ENCODE results near the gene RGS6. TPM values are rescaled to one million over a fixed set of nuclear protein-coding genes. Genes with fewer than 3 reads are reported as not detected.

Gene RGS6
- total RNA-seq, 2 donors from 2014 or later, result 1.4 to 4.7 TPM

DNA sequence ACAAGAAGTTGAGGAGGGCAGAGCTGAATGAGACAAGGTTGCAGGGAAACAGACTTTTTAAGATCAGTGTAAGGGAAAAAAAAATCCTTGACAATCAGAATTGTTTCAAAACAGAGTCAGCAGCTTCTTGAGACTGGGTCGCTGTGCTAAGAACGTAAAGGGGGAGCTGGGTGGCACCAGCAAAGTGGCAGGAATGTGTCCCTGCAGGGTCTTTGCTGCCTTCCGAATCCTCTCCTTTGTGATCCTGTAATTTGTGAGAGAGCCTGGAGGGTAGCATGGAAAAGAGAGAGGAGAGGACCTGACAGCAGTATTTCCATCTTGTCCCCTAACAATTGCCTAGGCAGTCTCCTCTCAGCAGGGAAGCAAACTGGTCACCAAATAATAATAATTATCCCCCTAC lies 472.8 kb downstream of the RGS6 start:
- no peaks in the 10 kb centered on the region for H3K27me3 ChIP-seq (replicated peaks; ENCODE audit: insufficient read depth)
- ATAC-seq (ENCODE audit: insufficient number of reproducible peaks, low FRiP score, low read depth) (no peak), DNase-seq (ENCODE audit: low spot score) (no peak)
- no peaks in the 10 kb centered on the region for H3K9me3 ChIP-seq
- H3K27ac ChIP-seq, result no peak overlapping the region
- no peaks in the 10 kb centered on the region for H3K4me1 ChIP-seq (ENCODE audit: control insufficient read depth in 1 of 2, low read depth in 2 of 2)
- no peak overlapping the region for H3K4me3 ChIP-seq
- TF ChIP-seq, protein P1, sequence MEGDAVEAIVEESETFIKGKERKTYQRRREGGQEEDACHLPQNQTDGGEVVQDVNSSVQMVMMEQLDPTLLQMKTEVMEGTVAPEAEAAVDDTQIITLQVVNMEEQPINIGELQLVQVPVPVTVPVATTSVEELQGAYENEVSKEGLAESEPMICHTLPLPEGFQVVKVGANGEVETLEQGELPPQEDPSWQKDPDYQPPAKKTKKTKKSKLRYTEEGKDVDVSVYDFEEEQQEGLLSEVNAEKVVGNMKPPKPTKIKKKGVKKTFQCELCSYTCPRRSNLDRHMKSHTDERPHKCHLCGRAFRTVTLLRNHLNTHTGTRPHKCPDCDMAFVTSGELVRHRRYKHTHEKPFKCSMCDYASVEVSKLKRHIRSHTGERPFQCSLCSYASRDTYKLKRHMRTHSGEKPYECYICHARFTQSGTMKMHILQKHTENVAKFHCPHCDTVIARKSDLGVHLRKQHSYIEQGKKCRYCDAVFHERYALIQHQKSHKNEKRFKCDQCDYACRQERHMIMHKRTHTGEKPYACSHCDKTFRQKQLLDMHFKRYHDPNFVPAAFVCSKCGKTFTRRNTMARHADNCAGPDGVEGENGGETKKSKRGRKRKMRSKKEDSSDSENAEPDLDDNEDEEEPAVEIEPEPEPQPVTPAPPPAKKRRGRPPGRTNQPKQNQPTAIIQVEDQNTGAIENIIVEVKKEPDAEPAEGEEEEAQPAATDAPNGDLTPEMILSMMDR (IDR thresholded peaks at IDR 0.05), result no peak
- H3K36me3 ChIP-seq, result no peaks in the 10 kb centered on the region

DNA sequence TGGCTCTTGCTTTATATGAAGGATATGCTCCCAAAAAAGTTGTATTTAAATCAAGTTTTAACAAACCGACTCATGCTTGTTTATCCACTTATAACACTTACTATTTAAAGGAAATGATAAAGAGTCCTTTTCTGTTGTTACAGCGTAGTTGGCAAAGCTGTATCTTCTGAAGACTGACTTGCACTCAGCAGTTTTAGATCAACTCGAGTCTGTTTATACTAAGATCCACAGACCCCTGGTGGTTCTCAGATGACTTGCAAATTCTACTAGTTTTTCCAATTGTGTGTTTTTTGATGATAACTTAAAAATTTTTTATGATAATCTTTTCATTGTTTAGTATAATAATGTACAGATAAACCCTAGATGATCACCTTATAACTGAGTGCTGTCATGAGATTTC lies 475.8 kb downstream of the RGS6 start:
- Histone ChIP-seq H3K27ac (no peak overlapping the region), H3K4me1 (ENCODE audit: control insufficient read depth in 1 of 2, low read depth in 2 of 2) (no peaks in the 10 kb centered on the region), H3K27me3 (replicated peaks; ENCODE audit: insufficient read depth) (no peaks in the 10 kb centered on the region), H3K36me3 (no peaks in the 10 kb centered on the region), H3K9me3 (no peaks in the 10 kb centered on the region), H3K4me3 (no peak overlapping the region)
- TF ChIP-seq, protein P1 (IDR thresholded peaks at IDR 0.05), result no peak
- no peak for DNase-seq (ENCODE audit: low spot score)
- ATAC-seq (ENCODE audit: insufficient number of reproducible peaks, low FRiP score, low read depth), result no peak

DNA sequence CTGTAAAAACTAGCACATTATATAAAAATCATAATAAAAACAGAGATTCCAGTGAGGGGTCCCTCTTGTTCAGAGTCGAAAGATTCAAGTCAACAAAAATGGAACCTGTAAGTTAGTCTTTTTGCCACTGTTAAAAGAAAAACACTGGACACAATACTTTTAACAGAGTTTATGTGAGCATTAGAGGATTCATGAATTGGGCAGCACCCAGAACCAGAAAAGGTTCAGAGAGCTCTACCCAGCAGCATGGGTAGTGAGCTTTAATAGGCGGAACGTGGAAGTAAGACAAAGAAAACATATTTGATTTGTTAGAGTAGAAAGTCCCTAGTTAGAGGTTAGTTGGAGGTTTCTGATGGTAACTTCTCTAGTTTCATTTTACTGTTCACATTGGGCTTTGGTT lies 476.8 kb downstream of the RGS6 start:
- no peak for ATAC-seq (ENCODE audit: insufficient number of reproducible peaks, low FRiP score, low read depth)
- Histone ChIP-seq H3K4me1 (ENCODE audit: control insufficient read depth in 1 of 2, low read depth in 2 of 2) (no peaks in the 10 kb centered on the region), H3K4me3 (no peak overlapping the region), H3K27me3 (replicated peaks; ENCODE audit: insufficient read depth) (no peaks in the 10 kb centered on the region), H3K9me3 (no peaks in the 10 kb centered on the region), H3K27ac (no peak overlapping the region), H3K36me3 (no peaks in the 10 kb centered on the region)
- DNase-seq (ENCODE audit: low spot score), result no peak
- TF ChIP-seq, protein P1 (IDR thresholded peaks at IDR 0.05), result no peak

DNA sequence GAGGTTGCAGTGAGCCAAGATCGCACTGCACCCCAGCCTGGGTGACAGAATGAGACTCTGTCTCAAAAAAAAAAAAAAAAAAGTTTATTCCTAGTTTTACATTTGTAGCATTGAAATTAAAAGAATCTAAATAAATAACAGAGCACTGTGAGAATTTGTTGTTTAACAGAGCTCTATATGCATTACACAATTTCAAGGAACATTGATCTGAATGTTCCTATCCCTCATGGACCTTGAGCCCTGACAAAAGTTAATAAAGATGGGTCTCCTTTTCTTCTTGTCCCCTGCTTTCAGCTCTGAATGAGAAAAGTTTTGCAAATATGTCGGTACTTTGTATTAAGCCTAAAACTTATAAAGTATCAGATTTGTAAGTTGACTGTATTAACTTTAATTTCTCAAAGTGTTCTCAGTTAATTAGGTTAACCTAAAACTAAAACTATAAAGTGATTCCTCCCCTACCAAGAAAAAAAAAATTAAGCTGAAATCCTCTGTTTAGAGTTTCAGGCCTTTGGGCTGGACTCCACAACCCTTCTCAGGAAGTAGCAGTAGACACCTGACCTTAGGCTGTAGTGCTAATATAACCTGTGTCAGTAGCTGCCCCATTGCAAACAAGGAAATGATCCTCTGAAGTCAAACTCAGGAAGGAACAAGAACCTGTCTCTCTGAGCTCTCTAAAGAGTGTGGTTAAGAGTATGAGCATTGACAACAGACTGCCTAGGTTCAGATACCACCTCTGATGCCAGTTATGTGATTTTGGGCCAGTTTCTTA lies 484.0 kb downstream of the RGS6 start:
- no peaks in the 10 kb centered on the region for H3K36me3 ChIP-seq
- H3K4me1 ChIP-seq (ENCODE audit: control insufficient read depth in 1 of 2, low read depth in 2 of 2), result no peaks in the 10 kb centered on the region
- ATAC-seq (ENCODE audit: insufficient number of reproducible peaks, low FRiP score, low read depth), result no peak
- TF ChIP-seq, protein P1 (IDR thresholded peaks at IDR 0.05), result no peak
- DNase-seq (ENCODE audit: low spot score), result no peak
- no peak overlapping the region for H3K4me3 ChIP-seq
- H3K27me3 ChIP-seq (replicated peaks; ENCODE audit: insufficient read depth), result no peaks in the 10 kb centered on the region
- H3K27ac ChIP-seq, result no peak overlapping the region
- H3K9me3 ChIP-seq, result peaks cover 6% of the 10 kb centered on the region

DNA sequence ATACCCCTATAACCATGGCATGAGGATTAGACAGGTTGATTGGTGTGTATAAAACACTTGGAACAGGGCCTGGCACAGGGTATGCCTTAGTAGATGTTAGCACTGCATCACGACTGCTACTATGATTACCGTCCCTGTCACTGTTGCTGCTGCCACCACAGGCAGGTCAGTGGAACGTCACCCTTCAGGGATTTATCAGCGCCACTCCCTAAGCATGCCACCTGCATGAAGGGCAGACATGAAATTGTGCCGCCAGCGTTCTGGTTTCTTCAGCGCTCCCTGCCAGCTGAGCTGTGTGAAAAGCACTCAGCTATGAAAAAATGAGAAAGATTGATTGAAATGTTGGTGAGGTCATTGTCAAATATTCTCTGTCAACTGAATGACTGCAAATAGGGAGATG lies 484.7 kb downstream of the RGS6 start:
- ATAC-seq (ENCODE audit: insufficient number of reproducible peaks, low FRiP score, low read depth), result no peak

More for the DNA sequence above, 484.7 kb downstream of the RGS6 start:
- Histone ChIP-seq H3K27ac (no peak overlapping the region), H3K4me3 (no peak overlapping the region), H3K36me3 (no peaks in the 10 kb centered on the region), H3K27me3 (replicated peaks; ENCODE audit: insufficient read depth) (no peaks in the 10 kb centered on the region), H3K9me3 (peaks cover 6% of the 10 kb centered on the region), H3K4me1 (ENCODE audit: control insufficient read depth in 1 of 2, low read depth in 2 of 2) (no peaks in the 10 kb centered on the region)
- TF ChIP-seq, protein P1 (IDR thresholded peaks at IDR 0.05), result no peak
- no peak for DNase-seq (ENCODE audit: low spot score)
